Omental fat pad (tissue), 4 donors: ENCODE results near the gene MLIP. TPM values are rescaled to one million over a fixed set of nuclear protein-coding genes. Genes with fewer than 3 reads are reported as not detected.

ENCODE experiments used
- ATAC-seq: fragments of 150-250 bp; one replicate; pipeline ENCODE4 v1.9.1; 2016; ENCODE audit warnings: mild to moderate bottlenecking, moderate library complexity; ENCODE audit not compliant: low FRiP score
- DNase-seq: peaks from one replicate; pipeline ENCODE4 v3.0.0-alpha.2; 2019; ENCODE audit warnings: low spot score
- CTCF ChIP-seq, 3 donors: fragments of 450-650 bp; IDR thresholded peaks; one replicate each; pipeline ENCODE4 v1.5.1; 2016 to 2017; ENCODE audit warnings: antibody characterized with exemption in 3 of 3, mild to moderate bottlenecking in 3 of 3, moderate library complexity in 2 of 3
- total RNA-seq, 4 donors: library from RNA; depleted of rRNA; stranded (reverse); fragments of >200 nt; gene quantifications; one replicate each; pipeline ENCODE4 v1.1.0, GENCODE V29; 2016

Gene MLIP
- total RNA-seq, 4 donors from 2014 or later = 0.47 to 2.3 (median 0.75) TPM; not detected in 1

GRCh38 chr6:54085541-54085940 is 25.7 kb upstream of the MLIP start:
- no peak for TF ChIP-seq CTCF (IDR thresholded peaks at IDR 0.05)
- peak; percentile 54 for ATAC-seq
- DNase-seq = no peak

GRCh38 chr6:54086439-54086838 is 24.8 kb upstream of the MLIP start:
- DNase-seq = no peak
- ATAC-seq = no peak
- no peak for TF ChIP-seq CTCF (IDR thresholded peaks at IDR 0.05)

GRCh38 chr6:54087721-54088120 is 23.5 kb upstream of the MLIP start:
- ATAC-seq (no peak), DNase-seq (no peak)
- no peak for TF ChIP-seq CTCF (IDR thresholded peaks at IDR 0.05)

GRCh38 chr6:54093326-54093948 is 17.8 kb upstream of the MLIP start:
- DNase-seq (no peak), ATAC-seq (no peak)
- TF ChIP-seq CTCF (IDR thresholded peaks at IDR 0.05) = no peak

- ATAC-seq (no peak), DNase-seq (no peak)
- TF ChIP-seq CTCF (IDR thresholded peaks at IDR 0.05) = no peak
Observed at GRCh38 chr6:54094293-54094692, 16.9 kb upstream of the MLIP start.

GRCh38 chr6:54094786-54095185 is 16.5 kb upstream of the MLIP start:
- no peak for DNase-seq
- no peak for ATAC-seq
- no peak for TF ChIP-seq CTCF (IDR thresholded peaks at IDR 0.05)

GRCh38 chr6:54095723-54096122 is 15.5 kb upstream of the MLIP start:
- DNase-seq (no peak), ATAC-seq (no peak)
- TF ChIP-seq CTCF (IDR thresholded peaks at IDR 0.05) = no peak
